COR-L47 (cell line): ENCODE measurements around the gene FBXO34.

Experiments used
- DNase-seq: peaks from one replicate; lab custom pipeline; 2025; lab: John Stamatoyannopoulos, UW

FBXO34 gene

DNA sequence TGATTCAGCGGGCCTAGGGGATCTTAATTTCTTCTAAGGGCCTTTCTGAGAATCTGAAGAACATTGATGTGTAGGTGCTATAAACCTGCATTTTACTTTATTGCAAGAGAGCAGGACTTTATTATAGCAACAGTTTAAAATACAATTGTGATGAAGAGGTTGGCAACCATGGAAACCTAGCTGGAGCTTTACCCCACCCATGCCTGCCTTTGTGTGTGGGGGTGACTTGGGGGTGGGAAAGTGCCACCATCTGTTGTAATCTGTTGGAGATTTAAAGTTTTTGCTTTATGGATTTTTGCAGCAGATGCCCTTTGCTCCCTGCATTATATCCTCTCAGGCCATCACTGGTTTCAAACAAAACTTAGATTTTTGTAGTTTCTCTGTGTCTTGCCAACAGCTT is 75.8 kb downstream of the FBXO34 start:
- DNase-seq = no peak

DNA sequence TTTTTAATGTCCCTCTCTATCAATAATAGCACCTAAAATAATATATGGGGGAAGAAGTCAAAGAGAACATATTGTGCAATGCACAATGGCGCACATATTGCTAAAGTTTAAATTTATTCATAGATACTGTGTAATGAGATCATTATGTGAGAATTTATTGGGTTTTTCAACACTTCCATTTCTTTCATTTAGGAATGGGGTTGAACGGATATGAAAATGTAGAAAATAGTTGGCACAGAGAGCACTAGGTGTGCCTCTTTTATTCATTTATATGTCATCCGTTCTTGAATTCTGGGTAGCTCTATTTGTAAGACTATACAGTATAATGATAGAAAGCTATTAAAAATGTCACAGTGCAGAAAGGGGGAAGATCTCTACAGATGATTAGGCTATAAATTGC is 76.5 kb downstream of the FBXO34 start:
- DNase-seq = no peak

DNA sequence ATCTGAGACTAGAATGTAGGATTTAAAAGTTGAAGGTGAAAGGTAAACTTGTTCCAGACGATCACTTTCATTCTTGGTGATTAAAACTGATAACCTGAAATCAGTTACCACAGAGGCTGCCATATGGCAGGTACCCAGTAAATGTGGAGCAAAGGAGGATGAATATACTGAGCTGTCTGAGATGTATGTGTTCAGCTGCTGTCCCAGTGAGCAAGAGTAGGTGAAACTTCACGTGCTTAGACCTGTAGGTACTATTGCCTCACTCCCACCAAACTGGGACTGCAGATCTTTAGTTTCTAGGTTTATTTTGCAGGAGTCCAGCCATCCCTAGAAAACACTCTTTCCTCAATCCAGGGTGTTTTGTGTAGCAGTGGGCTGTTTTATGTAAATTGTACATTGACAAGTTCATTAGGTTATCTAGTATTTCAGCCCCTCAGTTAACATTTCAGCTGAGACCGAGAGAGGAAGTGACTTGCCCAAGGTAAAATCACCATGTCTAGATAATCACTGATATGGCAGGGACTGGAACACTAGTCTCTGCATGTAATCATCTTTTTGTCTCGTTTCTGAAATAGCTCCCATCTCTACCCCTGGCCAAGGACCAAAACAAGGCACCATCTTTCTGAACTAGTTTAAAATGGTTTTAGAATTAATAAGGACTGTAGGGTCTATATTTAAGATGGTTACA is 77.7 kb downstream of the FBXO34 start:
- no peak for DNase-seq

DNA sequence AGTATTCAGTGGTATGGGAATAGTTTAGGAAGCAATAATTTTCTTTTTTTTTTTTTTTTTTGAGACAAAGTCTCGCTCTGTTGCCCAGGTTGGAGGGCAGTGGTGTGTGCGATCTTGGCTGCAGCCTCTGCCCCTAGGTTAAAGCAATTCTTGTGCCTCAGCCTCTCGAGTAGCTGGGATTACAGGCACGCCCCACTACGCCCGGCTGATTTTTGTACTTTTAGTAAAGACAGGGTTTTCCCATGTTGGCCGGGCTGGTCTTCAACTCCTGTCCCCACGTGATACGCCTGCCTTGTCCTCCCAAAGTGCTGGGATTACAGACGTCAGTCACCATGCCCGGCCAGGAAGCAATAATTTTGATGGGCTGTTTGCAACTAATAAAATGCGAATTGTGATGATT is 78.3 kb downstream of the FBXO34 start:
- DNase-seq = no peak

DNA sequence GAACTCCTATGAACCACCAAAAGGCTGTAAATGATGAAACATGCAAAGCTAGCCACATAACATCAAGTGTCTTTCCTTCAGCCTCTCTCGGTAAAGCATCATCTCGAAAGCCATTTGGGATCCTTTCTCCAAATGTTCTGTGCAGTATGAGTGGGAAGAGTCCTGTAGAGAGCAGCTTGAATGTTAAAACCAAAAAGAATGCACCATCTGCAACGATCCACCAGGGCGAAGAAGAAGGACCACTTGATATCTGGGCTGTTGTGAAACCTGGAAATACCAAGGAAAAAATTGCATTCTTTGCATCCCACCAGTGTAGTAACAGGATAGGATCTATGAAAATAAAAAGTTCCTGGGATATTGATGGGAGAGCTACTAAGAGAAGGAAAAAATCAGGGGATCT is 79.2 kb downstream of the FBXO34 start:
- no peak for DNase-seq

DNA sequence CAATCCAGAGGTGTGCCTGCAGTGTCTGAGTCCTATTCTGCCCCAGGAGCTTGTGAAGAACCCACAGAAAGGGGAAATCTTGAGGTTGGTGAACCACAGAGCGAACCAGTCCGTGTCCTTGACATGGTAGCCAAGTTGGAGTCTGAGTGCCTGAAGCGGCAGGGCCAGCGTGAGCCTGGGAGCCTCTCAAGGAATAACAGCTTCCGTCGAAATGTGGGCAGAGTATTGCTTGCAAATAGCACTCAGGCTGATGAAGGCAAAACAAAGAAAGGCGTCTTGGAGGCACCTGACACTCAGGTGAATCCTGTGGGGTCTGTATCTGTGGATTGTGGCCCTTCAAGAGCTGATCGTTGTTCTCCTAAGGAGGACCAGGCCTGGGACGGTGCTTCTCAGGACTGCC is 79.9 kb downstream of the FBXO34 start:
- no peak for DNase-seq

DNA sequence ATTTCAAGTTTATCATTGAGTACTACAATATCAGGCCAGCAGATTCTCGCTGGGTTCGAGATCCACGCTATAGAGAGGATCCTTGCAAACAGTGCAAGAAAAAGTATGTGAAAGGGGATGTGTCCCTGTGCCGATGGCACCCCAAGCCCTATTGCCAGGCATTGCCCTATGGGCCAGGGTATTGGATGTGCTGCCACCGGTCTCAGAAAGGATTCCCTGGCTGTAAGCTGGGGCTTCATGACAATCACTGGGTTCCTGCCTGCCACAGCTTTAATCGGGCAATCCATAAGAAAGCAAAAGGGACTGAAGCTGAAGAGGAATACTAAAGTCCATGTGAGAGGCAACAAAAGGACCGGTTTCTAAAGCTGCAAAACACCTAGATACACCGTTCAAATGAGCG is 81.0 kb downstream of the FBXO34 start:
- no peak for DNase-seq

DNA sequence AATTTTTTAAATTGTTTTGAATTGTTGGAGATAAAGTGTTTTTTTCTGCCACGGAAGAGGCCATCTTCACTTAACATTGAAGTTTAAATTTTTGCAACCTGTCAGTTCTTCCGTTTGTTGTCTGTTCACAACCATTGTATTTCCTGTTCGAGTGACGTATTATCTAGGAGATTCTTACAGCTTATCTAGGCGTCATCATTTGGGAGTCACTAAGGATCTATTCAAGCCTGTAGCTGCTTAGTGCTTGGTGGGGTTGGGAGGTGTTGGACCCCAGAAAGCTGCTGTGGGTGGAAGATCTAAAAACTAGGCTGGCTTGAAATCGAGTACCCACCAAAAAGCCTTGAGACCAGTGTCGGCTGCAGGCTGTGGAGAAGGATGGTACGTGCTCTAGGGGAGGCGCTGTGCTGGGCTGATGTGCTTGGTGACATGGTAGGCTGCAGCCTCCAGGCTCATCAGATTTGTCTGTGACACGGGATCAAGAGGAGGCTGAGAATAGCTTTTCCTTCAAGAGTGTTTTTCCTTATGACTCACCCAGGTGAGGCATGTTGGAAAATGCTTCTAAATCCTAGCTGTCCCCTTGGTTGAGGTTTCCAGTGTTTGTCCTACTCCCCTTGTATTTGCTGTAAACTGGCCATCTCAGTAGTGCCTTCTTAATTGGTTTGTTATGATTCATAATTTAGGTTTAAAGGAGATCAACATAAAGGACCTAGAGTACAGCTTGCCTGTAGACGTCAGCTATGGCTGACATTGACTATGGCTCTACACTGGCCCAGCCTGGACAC is 82.7 kb downstream of the FBXO34 start:
- no peak for DNase-seq

DNA sequence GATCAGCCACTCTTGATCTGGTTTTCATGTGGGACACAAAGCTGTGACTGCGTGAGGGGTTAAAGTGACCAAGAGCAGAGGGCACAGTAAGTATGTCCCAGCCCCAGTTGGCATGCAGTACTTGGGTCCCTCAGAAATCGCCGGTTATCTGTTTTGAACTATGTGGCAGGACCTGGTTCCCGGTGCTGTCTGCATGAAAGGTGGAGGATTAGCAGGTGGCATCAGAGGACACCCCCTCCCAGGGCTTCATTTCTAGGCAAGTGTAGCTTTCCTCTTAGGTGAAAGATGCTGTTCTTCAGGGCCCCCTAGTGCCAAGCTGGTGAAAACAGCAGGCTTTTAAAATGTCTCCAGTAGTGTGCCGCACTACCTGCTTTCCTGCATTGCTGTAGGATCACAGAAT is 83.3 kb downstream of the FBXO34 start:
- DNase-seq = peak; percentile 82

DNA sequence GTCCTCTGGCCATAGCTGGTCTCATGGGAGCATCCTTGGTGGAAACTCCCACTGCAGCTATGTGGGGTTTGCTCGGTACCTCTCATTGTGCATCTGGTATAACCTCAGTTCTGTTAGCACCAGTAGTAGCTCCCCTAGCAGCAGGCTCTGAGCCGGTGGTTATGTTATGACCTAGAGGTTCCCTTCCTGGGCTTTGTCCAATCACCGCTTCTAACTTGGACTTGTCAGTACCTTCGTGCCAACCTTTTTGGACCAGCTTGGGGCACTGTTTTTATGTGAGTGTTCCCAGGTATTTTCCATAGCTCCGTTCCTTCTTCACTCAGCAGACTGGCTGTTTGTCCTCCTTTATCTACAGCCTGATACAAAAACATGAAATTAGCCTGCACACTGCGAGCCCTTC is 84.7 kb downstream of the FBXO34 start:
- DNase-seq = no peak

DNA sequence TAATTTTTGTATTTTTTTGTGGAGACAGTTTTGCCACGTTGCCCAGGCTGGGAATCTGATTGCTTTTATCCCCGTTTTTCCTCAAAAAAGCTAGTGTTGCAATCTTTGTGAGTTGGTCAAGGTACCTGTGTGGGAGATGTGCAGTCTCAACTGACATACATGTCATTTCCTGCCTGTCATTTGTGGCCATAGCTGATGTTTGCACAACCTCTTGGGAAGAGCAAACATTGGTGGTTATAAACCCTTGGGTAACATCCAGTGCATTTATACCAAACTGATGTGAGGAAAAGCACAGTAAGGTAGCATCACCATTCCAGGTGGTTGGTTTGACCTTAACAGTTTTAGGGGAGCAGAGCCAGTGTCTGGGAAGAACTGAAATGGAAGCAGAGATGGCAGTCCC is 85.7 kb downstream of the FBXO34 start:
- DNase-seq = no peak

DNA sequence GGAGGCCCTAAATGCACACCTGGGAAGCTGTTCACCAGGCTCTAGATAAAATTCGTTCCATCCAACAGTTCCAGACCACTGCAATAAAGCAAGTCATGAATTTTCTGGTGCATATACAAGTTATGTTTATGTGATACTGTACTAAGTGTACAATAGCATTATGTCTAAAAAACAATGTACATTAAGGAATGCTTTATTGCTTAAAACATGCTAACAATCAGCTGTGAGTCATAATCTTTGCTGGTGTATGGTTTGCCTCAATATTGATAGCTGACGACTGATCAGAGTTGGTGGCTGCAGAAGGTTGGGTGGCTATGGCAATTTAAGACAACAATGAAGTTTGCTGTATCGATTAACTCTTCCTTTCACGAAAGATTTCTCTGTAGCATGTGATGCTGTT is 88.1 kb downstream of the FBXO34 start:
- DNase-seq = no peak

DNA sequence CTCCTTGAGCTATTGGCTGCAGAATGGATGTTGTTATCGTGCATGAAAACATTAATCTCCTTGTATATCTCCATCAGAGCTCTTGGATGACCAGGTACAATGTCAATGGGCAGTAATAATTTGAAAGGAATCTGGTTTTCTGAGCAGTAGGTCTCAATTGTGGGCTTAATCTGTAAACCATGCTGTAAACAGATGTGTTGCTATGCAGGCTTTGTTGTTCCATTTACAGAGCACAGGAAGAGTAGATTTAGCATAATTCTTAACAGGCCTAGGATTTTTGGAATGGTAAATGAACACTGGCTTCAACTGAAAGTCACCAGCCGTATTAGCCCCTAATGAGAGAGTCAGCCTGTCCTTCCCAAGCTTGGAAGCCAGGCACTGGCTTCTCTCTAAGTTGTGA is 90.0 kb downstream of the FBXO34 start:
- DNase-seq = no peak

DNA sequence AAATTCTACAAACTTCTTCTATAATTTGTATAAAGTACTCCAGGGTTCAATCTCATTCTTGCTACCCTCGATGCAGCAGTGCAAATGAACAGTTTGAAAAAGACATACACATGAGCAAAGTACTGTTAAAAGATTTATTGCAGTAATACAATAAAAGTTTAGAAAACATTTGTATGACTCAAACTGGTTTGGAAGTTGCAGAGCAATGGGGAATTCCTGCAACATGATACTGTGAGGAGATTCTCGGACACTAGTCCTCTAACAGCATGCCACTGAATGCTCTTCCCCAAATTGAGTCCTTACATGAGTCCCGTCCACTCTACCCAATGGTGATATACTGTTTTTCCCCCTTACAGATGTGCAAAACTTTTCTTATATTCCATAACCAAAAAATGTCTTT is 95.0 kb downstream of the FBXO34 start:
- DNase-seq = no peak

DNA sequence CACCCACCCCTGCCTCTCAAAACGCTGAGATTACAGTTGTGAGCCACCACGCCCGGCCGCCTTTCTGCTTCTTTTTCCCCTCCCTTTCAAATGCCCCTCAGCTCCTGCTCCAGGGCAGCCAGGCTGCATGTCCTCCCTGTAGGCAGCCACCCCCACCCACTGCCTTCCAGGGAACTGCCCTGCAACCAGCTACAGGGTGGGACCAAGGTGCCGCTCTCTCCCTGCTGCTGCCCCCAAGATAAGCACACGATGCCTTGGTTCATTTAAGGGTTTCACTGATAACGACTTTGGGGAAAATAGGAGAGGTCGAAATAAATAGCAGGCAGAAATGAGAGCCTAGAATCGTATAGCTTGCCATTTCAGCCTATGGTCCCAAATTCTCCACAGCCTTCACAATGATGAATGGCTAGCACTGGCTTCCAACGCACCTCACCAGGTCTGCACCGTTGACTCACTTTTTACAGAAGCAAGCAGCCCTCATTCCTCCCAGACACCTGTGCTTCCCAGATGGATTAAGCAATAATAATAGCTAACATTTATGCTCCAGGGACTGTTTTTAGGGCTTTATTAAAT is 99.7 kb downstream of the FBXO34 start:
- no peak for DNase-seq

DNA sequence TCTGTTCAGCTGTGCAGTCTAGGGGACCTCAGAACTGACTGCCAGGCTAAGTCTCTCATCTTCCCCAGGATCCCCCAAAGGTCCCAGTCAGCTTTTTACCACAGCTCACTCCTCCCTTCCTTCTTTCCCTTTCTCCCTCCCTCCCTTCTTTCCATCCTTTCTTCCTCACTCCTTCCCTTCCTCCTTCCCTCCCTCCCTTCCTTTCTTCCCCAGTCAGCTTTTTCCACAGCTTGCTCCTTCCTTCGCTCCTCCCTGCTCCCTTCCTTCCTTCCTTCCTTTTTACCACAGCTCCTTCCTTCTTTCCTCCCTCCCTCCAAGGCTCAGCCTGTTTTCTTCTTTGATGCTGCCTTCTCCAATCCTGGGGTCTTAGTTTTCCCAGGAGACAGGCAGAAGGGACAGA is 101.2 kb downstream of the FBXO34 start:
- DNase-seq = no peak

DNA sequence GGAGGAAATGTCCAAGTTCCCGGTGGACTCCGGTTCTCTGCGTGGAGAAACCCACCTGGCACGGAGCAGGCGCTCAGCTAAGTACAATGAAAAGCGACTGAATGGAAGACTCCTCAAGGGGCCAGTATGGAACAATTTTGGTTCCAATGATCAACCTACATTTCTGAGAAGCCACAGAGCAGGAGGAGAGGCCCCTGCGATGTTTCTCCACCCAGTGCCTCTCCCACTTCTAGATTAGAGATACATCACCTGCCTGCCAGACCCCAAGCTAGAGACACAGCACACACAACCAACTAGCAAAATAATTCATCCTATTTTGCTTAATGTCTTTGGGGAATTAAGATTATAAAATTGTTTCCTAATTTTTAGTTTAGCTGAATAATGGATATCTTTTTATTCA is 101.6 kb downstream of the FBXO34 start:
- no peak for DNase-seq

DNA sequence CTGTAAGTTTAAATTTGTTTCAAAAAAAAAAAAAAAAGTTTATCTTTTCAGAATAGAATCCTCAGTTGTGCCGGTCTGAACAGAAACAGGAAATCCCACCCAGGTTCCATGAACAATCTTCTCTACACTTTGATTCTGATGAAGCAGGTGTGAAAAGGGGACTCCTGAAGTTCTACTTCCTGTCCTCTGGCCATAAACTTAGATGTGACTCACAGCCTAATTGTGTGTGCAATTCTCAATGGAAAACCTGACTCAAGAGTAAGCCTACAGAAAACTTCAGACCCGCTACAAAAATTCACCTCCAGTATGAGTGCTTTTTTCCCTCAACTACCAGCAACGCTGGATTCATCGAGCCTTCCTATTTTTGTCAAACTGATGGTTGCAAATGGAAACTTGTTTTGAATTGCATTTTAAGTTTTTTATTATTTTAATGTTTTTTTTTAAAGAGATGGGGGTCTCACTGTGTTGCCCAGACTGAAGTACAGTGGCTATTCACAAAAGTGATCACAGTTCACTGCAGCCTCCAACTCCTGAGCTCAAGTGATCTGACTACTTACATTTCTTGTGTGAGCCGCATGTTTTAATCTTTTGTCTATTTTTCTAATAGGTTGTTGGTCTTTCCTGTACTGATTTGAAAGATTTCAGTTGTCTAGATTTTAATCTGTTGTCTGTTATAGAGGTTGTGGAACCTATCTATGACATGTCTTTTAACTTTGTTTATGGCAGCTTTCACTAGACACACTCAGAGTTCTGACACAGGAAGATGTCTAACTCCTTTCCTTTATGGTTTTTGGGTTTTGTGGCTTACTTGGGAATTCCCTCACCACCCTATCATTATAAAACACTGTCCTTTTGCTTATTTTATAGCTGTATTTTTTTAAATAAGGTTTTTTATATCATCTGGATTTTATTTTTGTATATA is 102.8 kb downstream of the FBXO34 start:
- no peak for DNase-seq

DNA sequence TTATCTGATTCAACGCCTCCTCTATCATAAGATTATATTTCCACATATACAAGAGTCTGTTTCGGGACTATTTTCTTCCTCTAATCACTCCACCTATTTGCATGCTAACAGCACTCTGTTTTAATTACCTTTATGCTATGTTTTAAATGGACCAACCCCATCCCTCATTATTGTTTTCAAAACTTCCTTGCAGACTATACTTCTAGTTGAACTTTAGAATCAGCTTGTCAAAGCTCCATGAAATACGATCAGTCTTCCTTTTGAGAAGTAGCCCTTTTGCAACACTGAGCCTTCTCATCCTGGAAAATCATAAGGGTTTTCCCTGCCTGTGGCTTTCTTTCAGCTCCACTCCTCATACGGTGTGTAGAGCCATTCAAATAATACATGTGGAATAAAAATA is 103.5 kb downstream of the FBXO34 start:
- DNase-seq = no peak

DNA sequence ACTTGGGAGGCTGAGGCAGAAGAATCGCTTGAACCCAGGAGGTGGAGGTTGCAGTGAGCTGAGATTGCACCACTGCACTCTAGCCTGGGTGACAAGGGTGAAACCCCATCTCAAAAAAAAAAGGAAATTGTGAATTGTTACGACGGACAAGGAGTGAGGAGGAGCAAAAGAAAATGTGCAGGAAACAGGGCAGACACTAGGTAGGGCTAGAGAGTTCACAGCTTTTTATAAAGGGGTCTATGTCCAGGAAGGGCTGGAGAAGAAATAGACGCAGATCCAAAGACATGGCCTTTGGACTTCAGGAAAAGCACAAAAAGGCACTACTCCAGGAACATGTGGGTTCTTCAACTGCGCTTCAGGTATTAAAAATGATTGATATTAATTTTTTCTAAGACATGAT is 106.0 kb downstream of the FBXO34 start:
- no peak for DNase-seq

DNA sequence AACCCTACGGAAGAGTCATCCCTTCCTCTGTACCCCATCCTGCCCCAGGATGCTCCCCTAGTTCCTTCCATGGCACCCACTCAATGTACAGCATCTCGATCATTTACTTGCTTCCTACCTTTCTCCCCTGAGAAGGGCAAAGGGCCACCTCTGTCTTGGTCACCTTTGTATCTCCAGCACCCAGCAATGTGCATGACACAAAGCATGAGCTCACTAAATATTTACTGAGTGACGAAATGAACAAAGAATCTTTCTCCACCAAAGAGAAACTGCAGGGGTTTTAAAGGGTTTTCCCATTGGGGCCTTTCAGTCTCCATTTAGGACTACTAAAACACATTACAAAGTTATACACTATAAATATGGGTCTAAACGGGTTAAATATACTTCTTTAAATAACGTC is 109.8 kb downstream of the FBXO34 start:
- DNase-seq = no peak

DNA sequence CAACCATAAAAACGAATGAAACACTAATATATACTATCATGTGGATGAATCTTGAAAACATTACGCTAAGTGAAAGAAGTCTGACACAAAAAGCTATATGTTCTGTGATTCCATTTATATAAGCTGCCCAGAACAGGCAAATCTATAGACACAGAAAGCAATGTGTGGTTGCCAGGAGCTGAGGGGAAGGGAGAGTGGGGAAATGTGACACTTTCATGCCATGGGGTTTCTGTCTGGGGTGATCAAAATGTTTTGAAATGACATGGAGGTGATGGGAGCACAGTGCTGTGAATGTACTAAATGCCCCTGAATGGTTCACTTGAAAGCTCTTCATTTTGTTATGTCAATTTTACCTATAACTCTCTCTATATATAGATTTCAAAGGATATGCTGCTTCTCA is 110.3 kb downstream of the FBXO34 start:
- DNase-seq = no peak

DNA sequence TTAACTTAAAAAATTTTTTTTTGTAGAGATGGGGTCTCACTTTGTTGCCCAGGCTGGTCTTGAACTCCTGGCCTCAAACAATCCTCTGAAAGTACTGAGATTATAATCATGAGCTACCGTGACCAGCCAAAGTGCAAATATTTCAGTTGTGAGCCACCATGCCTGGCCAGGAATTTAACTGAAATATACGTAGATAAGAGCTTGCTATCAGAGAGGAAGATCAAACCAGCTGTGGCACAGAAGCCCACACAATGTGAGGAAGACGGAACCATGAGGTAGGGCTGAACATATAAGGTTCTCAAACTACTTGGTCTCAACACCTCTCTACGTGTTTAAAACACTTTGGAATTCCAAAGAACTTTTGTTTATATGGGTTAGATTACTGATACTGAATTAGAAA is 111.3 kb downstream of the FBXO34 start:
- no peak for DNase-seq
